ENCODE measurements around the gene CCR3.
"Not testable (repeated sequence)": the region's sequence is repeated elsewhere in the genome, so short reads cannot be mapped to it uniquely, and the experiment has no call there.

Gene CCR3

DNA sequence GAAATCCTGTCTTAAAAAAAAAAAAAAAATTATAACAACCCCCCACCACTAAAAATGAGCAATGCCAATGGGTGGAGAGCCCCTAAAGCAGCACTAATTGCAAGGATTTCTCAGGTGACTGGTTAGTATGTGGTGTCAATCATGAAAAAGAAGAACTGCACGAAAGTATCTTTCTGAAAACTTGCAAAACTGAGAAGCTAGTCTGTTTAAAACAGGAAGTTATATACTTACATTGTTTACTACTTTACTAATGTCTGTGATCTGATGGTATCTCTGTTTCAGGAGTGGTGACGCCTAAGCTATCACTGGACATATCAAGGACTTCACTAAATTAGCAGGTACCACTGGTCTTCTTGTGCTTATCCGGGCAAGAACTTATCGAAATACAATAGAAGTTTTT is at the start of gene CCR3:
TSS of gene CCR3 (plus strand) at position 341 of the 400 bp plus-strand sequence. CDS start 22,699 bp downstream, outside the sequence.
- DNase-seq: no peak

DNA sequence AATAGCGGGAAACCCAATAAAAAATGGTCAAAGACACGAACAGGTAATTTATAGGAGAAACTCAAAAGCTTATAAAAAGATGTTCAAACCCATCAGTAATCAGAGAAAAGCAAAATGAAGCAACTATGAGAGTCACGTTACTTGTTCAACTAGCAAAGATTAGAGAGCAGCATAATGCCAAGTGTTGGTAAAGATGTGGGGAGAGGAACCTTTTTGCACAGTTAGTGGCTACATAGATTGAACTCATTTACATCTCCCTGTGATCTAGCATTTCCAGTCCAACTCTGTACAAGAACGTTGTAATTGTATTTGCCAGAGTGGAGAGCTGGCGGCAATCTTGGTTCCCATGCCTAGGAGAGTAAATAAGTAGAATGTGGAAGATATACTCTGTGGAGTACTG is 49.3 kb upstream of the CCR3 start:
- DNase-seq: no peak

DNA sequence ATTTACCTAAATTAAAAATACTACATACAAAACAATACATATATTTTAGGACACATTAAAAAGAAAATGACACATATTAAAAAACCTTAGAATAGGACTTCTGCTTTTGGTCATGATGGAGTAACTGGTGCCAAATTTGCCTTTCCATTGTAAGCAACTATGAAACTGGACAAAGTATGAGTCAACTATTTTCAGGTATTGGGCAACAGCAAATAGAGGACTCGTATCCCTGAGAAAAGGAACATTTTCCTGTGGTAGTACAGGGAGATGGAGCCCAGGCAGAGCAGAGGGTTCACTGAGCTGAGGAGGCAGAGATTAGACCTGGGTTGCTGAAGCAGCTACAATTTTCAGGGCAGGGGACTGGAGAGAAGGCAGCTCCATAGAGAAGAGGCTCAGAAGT is 48.8 kb upstream of the CCR3 start:
- DNase-seq: no peak

DNA sequence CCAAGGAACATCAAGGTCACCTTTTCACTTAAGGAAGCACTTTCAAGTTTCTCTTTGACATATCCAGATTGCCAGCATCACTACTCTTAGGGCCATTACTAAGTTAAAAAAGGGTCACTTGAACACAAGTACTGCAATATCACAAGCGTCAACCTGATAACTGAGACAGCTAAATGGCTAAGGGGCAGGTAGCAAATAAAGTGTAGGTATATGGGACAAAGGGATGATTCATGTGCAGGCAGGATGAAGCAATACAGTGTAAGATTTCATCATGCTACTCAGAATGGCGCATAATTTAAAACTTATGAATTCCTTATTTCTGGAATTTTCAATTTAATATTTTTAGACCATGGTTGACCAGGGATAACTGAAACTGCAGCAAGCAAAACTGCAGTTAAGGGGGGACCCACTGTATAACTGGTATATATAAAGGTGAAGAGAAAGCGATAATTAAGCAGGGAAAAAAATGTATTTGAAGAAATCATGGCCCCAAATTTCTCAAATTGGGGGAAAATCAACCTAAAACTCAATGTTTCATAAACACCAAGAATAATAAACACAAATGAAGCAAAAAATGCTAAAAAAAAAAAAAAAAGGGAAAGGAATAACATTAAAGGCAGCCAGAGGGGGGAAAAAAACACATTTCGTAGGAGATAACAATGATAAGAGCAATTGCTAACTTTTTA is 47.2 kb upstream of the CCR3 start:
- DNase-seq: no peak

DNA sequence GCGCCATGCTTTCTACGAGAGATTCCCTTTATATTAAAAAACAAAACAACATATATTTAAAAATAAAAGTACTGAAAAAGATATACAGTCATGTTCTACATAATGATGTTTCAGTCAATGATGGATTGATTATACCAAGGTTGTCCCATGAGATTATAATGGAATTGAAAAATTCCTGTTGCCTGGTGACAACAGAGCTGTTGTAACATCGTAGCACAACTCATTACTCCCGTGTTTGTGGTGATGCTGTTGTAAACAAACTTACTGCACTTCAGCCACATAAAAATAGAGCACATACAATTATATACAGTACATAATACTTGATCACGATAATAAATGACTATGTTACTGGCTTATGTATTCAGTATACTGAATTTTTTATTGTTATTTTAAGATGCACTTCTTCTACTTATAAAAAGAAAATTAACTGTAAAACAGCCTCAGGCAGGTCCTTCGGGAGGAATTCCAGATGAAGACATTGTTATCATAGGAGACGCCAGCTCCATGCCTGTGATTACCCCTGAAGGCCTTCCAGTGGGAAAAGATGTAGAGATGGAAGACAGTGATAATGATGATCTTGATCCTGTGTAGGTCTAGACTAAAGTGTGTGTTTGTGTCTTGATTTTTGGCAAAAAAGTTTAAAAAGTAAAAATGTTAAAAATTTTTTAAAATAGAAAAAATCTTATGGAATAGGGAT is 45.9 kb upstream of the CCR3 start:
- no peak for DNase-seq

DNA sequence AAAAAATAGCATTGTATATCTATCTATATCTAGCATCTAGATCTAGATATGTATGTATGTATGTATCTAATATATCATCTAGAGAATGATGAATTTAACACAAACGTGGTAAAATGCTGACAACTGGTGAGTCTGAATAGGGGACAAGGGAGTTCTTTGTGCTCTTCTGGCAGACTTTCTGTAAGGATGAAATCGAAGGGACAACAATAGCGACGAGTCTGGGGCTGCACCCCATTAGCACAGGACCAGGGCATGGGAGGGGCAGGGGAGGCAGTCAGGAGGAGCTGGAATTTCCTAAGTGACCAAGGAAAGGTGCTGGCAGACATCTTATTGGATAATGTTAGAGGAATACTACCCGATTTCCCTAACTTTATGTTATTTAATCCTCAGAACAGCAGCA is 42.0 kb upstream of the CCR3 start:
- no peak for DNase-seq

DNA sequence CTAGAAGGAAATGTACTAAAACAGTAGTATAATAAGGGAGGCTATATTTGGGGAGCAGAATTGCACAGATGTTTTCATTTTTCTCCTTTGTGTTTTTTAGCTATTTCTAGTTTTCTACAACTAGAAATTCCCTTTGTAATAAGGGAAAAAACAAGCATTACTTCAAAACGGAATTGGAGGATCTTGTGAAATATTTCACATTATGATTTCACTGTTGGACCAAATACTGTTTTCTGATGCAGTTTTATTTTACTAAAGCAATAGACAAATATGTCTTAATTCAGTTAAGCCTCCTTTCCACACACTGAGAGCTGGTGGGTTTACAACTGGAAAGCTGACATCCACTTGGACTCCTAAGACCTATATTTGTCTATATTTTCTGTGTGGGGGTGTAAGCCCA is 41.5 kb upstream of the CCR3 start:
- DNase-seq: no peak

DNA sequence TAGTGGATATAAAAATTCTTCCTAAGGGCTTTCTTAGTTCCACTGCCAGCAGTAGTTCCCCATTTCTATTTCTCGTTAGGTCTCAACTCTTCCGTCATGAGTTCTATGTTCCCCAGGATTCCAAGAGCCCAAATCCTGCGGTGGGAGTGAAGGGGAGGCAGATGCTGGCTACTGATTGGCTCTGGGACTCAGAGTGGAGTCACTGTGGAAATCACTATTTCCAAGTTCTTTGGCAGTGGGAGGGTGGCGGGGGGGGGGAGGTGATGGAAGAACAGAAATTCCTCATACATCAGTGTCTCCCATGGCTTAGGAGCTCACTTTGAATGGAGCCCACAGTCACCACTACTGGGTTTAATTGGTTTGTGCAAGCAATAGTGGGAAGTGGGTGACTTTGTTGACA is 39.7 kb upstream of the CCR3 start:
- DNase-seq: no peak

DNA sequence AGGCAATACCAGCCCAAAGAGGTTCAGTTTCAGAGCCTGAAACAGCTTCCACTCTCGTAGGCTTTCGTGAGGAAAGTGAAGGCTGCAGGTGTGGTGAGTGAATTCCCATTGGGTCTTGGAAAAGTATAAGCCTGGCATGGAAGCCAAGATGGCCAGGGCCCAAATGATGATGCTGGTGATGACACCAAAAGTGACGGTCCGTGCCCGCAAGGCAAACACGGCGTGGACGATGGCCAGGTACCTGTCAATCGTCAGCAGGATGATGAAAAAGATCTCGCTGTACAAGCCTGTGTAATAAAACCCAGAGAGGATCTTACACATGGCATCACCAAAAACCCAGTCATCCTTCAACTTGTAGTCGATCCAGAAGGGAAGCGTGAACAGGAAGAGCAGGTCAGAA is 38.6 kb upstream of the CCR3 start:
- DNase-seq: no peak

DNA sequence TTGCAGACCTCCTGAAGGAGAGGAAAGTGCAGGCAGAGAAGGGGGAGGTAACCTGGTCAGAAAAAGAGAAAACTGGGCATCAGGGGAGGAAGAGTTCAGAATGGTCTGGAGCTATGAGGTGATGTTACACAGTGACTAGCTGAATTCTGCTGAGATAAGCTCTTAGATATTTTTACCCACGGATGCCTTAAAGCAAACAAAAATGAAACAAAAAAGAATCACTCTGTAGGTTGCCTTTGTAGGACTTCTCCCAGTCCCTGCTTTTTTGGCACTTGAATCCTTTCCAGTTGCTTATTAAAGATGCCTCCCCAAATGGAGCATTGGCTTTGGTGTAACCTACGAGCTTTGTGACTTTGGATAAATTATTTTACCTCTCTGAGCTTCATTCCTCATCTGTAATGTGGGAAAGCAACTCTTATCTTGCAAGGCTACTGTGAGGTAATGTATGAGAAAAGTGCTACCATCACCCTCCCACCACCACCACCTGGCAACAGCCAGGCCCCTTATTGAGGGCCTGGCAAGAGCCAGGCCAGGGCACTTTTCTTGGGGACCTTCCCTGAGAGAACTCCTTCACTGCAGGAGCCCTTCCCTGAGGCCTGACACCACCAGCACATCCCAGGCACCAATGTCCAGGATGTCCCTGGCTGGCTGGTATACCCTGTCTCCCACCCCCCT is 36.8 kb upstream of the CCR3 start:
- DNase-seq: no peak

DNA sequence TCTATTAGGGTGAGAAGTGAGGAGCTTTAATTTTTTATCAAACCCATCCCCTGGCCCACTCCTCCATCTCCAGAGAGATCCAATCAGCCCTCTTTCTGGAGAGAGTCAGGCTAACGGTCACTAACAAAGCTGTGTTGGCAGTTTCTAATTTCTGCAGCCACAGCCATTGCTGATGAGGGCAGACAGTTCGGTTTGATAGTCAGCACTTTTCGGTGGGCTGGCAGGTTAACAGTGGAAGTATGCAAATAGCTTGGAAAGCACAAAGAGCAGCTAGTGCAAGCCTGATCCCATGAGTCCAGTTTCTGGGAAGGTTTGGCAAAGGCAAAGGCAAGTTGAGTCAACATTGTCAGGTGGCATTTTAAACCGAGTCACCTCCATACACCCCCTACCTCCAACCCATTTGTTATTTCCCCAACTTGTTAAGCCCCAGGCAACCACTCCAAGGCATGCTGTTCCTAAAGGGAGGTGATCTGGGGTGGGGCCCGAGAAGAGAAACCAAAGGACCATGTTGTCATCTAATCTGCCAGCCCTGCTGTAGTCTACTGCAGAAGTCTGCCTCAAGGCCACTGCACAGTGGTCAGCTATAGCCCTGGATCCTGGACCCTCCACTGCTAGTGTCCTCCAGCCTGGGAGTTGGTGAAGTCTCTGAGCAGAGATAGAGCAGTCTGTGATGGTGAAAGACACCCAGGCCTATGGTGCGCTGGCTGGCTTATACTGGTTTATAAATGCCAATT is 35.8 kb upstream of the CCR3 start:
- no peak for DNase-seq

DNA sequence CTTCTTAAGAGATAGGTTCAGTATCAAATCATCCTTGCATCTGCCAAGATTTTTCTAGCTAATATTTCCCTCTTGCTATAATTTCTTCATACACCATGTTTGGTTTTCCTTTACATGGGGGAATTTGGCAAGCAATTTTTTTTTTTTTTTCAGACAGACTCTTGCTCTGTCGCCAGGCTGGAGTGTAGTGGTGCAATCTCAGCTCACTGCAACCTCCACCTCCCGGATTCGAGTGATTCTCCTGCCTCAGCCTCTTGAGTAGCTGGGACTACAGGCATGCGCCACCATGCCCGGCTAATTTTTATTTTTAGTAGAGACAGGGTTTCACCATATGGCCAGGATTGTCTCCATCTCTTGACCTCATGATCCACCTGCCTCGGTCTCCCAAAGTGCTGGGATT is 34.7 kb upstream of the CCR3 start:
- not testable (repeated sequence) for DNase-seq

DNA sequence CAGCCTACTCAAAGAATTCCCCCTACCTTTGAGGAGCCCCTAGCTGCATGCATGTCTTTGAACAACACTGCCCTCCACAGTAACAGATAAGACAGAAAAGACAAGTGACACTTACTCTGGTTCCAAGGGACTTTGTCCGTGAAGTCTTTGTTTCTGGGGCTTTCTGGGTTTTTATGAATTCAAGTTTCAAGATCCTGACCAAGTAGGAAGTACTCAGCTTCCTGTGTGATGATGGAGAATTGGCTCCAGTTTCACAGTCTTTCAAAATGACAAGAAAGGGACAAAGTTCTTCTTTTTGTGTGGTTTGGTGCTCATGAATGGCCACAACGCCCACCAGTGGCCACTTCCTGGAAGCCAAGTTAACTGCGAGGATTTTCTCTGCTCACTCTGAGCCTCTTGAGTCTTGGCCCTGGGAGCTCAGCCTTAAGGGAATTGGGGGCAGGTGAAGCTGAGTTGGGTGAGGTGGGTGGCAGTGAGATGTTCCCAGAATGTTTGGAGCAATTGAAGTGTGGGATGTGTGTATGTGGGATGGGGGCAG is 34.0 kb upstream of the CCR3 start, which contains the start of gene CCR1:
TSS of gene CCR1 (minus strand) at position 147 of the 538 bp plus-strand sequence. CDS start 4,000 bp downstream, outside the sequence.
- DNase-seq: no peak

DNA sequence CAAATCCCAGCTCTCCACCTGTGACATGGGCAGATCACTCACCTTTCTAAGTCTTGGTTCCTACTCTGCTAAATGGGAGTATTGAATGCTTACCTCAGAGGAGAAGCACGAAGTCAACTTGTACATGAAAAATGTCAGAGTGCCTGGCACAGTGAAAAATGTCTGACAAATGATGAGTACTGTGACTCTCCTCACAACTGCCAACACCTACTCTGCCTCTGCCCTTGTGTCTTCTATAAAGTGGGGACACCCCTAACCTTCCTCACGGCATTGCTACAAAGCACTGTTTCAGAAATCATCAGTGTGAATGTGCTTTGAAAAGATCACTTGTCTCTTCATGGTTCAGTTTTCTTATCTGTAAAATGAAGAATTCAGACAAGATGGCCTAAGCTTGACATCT is 33.2 kb upstream of the CCR3 start:
- DNase-seq: no peak

DNA sequence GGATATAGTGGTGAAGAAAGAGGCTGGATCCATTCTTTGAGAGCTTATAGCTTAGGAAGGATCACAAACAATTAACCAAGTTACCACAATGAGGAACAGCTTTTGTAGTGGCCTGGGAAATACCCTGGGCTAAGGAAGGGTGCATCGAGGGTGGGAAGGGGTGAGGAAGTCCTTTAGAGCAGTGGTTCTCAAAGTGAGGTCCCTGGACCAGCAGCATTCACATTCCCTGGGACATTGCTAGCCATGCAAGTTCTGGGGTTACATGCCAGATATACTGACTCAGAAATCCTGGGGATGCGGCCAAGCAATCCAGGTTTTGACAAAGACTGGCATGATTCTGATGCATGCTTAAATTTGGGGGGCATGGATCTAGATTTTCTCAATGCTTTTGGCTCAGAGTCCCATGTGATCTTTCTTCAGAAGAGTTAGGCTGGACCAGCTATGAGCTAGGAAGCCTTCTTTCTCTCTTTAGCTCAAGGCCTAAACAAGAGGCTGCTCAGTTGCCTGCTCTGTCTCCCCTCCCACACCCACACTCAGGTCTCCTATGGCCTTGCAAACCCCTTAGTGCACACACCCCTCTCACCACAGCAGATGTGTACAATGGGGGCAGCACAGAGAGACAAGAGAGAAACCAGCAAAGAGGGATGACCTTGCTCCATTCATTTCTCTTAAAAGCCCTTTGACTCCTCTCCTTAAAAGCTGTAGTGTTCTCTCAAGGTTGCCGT is 32.4 kb upstream of the CCR3 start:
- DNase-seq: no peak

DNA sequence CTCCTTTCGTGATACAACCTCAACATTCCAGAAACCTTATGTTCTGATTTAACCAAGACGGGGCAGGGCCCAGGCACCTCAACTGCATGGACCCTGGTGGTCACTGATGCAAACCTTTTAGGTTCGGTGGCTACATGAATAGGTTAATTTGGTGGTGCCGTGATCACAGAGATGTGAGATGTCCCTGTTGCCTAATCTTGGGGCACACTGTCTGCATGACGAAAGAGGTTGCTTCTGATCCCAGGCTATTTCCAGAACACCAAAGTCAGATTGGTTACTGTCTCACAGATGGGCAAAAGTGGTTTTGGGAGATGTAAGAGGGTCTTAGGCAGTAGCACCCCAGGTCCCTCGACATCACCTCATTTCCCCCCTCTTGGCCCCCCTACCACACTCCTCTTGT is 30.2 kb upstream of the CCR3 start:
- DNase-seq: no peak

DNA sequence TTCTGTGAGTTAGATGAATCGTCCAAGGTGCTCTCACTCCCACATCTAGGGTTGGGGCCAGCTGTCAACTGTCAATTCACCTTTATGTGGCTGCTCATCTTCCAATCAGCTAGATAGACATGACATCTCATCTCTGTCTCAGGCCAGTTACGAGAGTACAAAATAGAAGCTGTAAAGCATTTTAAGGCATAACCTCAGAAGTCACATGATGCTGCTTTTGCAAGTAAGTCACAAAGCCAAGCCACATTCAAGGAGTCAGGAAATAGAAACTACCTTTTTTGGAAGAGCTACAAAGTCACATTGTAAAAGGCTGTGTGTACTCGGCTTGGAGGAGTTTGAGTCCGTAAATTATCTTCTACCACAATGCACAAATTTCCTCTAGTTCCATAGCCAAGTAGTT is 29.1 kb upstream of the CCR3 start:
- no peak for DNase-seq

DNA sequence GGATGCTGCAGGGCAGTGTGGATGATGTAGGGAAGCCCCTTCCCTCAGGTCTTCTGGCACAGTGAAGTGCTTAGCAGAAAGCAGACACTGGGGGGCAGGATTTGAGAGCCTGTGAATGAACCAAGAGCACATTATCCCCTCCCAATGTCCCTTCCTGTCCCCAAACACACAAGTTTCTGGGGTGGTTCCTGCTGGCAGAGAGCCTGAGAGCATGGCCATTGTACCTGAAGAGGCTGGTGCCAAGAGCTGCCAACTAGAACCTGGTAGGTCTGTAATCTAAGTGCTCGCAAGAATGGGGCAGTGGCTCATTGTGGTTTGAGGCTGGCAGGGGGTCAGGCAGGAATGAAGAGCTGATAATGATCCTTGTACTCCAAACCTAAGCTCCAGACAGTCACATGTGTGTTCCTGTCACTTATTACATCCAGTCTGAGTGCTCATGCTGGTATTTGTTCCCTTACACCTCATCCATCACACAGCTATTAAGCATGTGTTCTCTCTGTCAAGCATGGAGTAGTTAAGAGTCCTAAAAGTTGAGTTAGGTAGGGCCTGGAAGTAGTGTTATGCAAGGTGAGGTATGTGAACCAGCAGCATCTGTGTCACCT is 27.4 kb upstream of the CCR3 start:
- no peak for DNase-seq

DNA sequence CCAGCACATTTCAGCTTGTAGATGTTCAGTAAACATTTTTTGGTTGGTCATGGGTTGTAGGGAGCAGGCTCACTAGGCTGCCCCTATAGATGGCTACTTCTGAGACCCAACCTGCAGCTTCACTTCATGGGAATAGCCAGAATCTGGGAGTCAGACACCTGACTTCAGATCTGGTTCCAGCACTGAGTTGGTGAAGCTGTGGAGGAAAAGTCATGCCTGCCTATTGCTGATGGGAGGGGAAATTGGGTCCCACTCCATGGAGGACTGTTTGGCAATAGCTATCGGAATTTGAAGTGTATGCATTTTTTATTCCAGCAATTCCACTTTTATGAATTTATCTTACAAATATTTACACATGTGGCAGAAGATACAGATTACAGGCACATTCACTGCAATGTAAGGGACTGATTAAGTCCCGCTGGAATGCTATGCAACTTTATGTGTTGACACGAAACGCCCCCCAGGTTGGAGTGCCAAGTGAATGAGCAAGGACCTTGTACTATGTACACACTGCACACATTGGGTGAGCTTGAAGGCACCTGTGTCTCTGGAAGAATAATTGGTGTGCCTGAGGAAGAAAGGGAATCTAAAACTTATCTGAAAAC is 26.3 kb upstream of the CCR3 start:
- DNase-seq: no peak

DNA sequence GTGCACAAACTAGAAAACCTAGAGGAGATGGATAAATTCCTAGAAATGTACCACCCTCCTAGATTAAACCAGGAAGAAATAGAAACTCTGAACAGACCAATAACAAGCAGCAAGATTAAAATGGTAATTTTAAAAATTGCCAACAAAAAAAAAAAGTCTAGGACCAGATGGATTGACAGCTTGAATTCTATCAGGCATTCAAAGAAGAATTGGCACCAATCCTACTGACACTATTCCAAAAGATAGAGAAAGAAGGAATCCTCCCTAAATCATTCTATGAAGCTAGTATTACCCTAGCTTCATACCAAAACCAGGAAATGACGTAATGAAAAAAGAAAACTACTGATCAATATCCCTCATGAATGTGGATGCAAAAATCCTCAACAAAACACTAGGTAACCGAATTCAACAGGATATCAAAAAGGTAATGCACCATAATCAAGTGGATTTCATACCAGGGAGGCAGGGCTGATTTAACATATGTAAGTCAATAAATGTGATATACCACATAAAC is 24.0 kb upstream of the CCR3 start:
- DNase-seq: no peak

DNA sequence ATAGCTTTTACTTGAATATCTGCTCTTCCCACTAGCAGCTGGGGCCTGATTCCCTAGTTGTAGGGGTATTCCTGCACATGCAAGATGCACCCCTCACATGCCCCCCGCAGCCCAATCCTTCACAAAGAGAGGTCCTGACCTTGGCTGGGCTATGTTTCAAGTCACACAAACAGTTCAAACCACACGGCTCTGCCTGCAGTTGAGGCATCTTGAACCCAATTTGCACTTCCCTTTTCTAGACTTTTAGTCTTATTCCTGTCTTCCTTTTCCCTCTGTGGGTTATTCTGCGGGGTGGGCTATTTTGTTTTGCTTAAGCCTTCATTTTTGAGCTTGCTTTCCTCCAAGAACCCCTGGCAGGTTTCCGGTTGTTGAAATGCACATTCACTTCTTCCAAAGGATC is 20.9 kb upstream of the CCR3 start:
- no peak for DNase-seq
